K562 (cell line): ENCODE data around the gene SMIM45.

Experiments used
- ATAC-seq: fragments of 200-7000 bp; cut with Tn5 transposase; 3 replicates; pipeline ENCODE4 v1.9.1; 2020; ENCODE audit warnings: moderate library complexity
- BruUV-seq: library from RNA; stranded (reverse); fragments of 400-500 nt; replicated peaks from 2 replicates; lab custom pipeline; 2021; lab: Mats Ljungman, UMichigan
- CTCF ChIA-PET: fragments of 300-600 bp; formaldehyde crosslinking; extraction: SDS; loops from one replicate; lab custom pipeline; 2021; ENCODE audit warnings: low intra/inter-chr PET ratio; lab: Yijun Ruan, JAX
- POLR2A ChIA-PET: fragments of 300-600, 350-650 bp; sonication (Branson Sonifier 250); formaldehyde crosslinking; extraction: SDS; loops from one replicate; lab custom pipeline; 2021; ENCODE audit warnings: antibody characterized with exemption, inconsistent platforms; lab: Yijun Ruan, JAX
- DNase-seq, 4 experiments: peaks; one replicate each; pipeline versions ENCODE4 v3.0.0 to v3.0.0-alpha.2; 2011 to 2018; ENCODE audit warnings: low spot score in 3 of 4, mixed read lengths in 3 of 4; ENCODE audit errors: extremely low read depth in 1 of 4
- FAIRE-seq: peaks from 2 replicates; lab custom pipeline; 2011; peaks lifted over from hg19 to GRCh38; lab: Jason Lieb, UNC
- H2AFZ ChIP-seq: 2 replicates; pipeline ENCODE4 v1.6.0; 2011; ENCODE audit warnings: low read depth, low read length, control low read depth, inconsistent platforms
- H3K27ac ChIP-seq: fragments of 200-600 bp; 3 replicates; pipeline ENCODE4 v1.8.0; 2011; ENCODE audit warnings: low read depth, mild to moderate bottlenecking, control low read depth, inconsistent platforms, low read length, moderate library complexity, mixed read lengths; ENCODE audit errors: extremely low read depth
- H3K27me3 ChIP-seq, 2 experiments: fragments of 300-600 bp in 1 of 2; 2 replicates in 1 of 2; 3 replicates in 1 of 2; pipeline versions ENCODE4 v1.6.0 to v1.8.0; 2011; ENCODE audit warnings: inconsistent platforms in 2 of 2, low read length in 2 of 2, mild to moderate bottlenecking in 1 of 2, mixed read lengths in 1 of 2, moderate library complexity in 1 of 2; ENCODE audit not compliant: control insufficient read depth in 2 of 2, insufficient read depth in 2 of 2
- H3K36me3 ChIP-seq: fragments of 300-600 bp; 3 replicates; pipeline ENCODE4 v1.8.0; 2011; ENCODE audit warnings: mild to moderate bottlenecking, low read length, inconsistent platforms; ENCODE audit not compliant: control insufficient read depth, insufficient read depth
- H3K4me1 ChIP-seq, 2 experiments: fragments of 200-600 bp in 1 of 2; replicated peaks in 1 of 2; 2 replicates in 1 of 2; 3 replicates in 1 of 2; pipeline versions ENCODE4 v1.5.1 to v1.8.0; 2011; ENCODE audit warnings: inconsistent platforms in 2 of 2, low read length in 2 of 2, mild to moderate bottlenecking in 1 of 2, mixed read lengths in 1 of 2, moderate library complexity in 1 of 2; ENCODE audit not compliant: control insufficient read depth in 2 of 2, insufficient read depth in 2 of 2
- H3K4me2 ChIP-seq: 2 replicates; pipeline ENCODE4 v1.6.1; 2011; ENCODE audit warnings: low read length, control low read depth, inconsistent platforms, mixed read lengths; ENCODE audit not compliant: insufficient read depth
- H3K4me3 ChIP-seq: fragments of 200-600 bp; sonication (generic), shearing (Covaris generic); 2 replicates; pipeline ENCODE4 v1.5.1; 2016; ENCODE audit warnings: control low read depth, inconsistent platforms
- H3K79me2 ChIP-seq: fragments of 200-600 bp; 3 replicates; pipeline ENCODE4 v1.8.0; 2011; ENCODE audit warnings: low read length, inconsistent platforms; ENCODE audit not compliant: control insufficient read depth, insufficient read depth
- H3K9ac ChIP-seq, 2 experiments: 2 replicates each; pipeline versions ENCODE4 v1.6.0 to v1.6.1; 2011; ENCODE audit warnings: low read depth in 2 of 2, low read length in 2 of 2, control low read depth in 1 of 2, inconsistent platforms in 1 of 2, mild to moderate bottlenecking in 1 of 2, mixed read lengths in 1 of 2; ENCODE audit not compliant: insufficient read depth in 1 of 2
- H3K9me1 ChIP-seq: one replicate; pipeline ENCODE4 v1.6.0; 2011; ENCODE audit warnings: inconsistent platforms, mild to moderate bottlenecking, low read length, moderate library complexity; ENCODE audit not compliant: control insufficient read depth, insufficient read depth
- H3K9me3 ChIP-seq: replicated peaks from 2 replicates; pipeline ENCODE4 v1.5.1; 2011; ENCODE audit warnings: low read depth, low read length, inconsistent platforms; ENCODE audit not compliant: control insufficient read depth, insufficient read depth
- H4K20me1 ChIP-seq: replicated peaks from 2 replicates; pipeline ENCODE4 v1.6.1; 2011; ENCODE audit warnings: low read length, inconsistent platforms, mixed read lengths; ENCODE audit not compliant: control insufficient read depth, insufficient read depth
- CAMTA2 ChIP-seq: fragments of 250-450 bp; sonication (Bioruptor Pico); conservative IDR thresholded peaks from 2 replicates; pipeline ENCODE4 v1.5.1; 2022
- HMG20A ChIP-seq: fragments of 450-650 bp; formaldehyde crosslinking; conservative IDR thresholded peaks from 2 replicates; pipeline ENCODE4 v1.4.0; 2020; ENCODE audit warnings: mild to moderate bottlenecking, mixed read lengths
- KLF16 ChIP-seq: IDR thresholded peaks from 2 replicates; pipeline ENCODE4 v1.6.1; 2016; ENCODE audit warnings: antibody characterized with exemption
- MBD2 ChIP-seq: sonication (generic); IDR thresholded peaks from 2 replicates; pipeline ENCODE4 v1.6.1; 2016; ENCODE audit warnings: low read depth, borderline replicate concordance
- NR4A1 ChIP-seq, 2 experiments: fragments of 250-450 bp in 1 of 2; fragments of 450-650 bp in 1 of 2; sonication (Bioruptor Pico) in 1 of 2; IDR thresholded peaks; 2 replicates each; pipeline versions ENCODE4 v1.4.0 to v1.6.1; 2016 to 2020; ENCODE audit warnings: mild to moderate bottlenecking in 2 of 2, missing compliant biosample characterization in 1 of 2, missing genetic modification characterization in 1 of 2, moderate library complexity in 1 of 2
- PHB2 ChIP-seq: fragments of 450-650 bp; IDR thresholded peaks from 2 replicates; pipeline ENCODE4 v1.6.1; 2017; ENCODE audit warnings: low read depth
- SAFB ChIP-seq: fragments of 200-400 bp; formaldehyde crosslinking; IDR thresholded peaks from 2 replicates; pipeline ENCODE4 v1.6.1; 2017; ENCODE audit warnings: low read depth, low read length, borderline replicate concordance
- STAG1 ChIP-seq: sonication (generic); formaldehyde crosslinking; IDR thresholded peaks from 2 replicates; pipeline ENCODE4 v1.5.0; 2020; ENCODE audit warnings: missing genetic modification reagents, borderline replicate concordance
- TCF3 ChIP-seq: sonication (generic); formaldehyde crosslinking; IDR thresholded peaks from 2 replicates; pipeline ENCODE4 v1.4.0; 2020; ENCODE audit warnings: mild to moderate bottlenecking, missing genetic modification reagents
- ZNF224 ChIP-seq: sonication (generic); formaldehyde crosslinking; IDR thresholded peaks from 2 replicates; pipeline ENCODE4 v1.8.0; 2022; ENCODE audit warnings: mild to moderate bottlenecking, missing genetic modification reagents
- ZNF324 ChIP-seq: fragments of 250-450 bp; sonication (Bioruptor Pico); IDR thresholded peaks from 2 replicates; pipeline ENCODE4 v1.4.0; 2020; ENCODE audit warnings: mild to moderate bottlenecking
- ZNF561 ChIP-seq: fragments of 450-650 bp; formaldehyde crosslinking; conservative IDR thresholded peaks from 2 replicates; pipeline ENCODE4 v1.4.0; 2020; ENCODE audit warnings: mild to moderate bottlenecking, moderate library complexity
- ZNF785 ChIP-seq: fragments of 250-450 bp; sonication (Bioruptor Pico); IDR thresholded peaks from 2 replicates; pipeline ENCODE4 v1.4.0; 2020; ENCODE audit warnings: mild to moderate bottlenecking
- WGBS: fragments of 100-300 bp; shearing (Covaris generic); methylation state at CpG from one replicate; pipeline ENCODE4 v1.1.6; 2016; ENCODE audit warnings: low coverage, mixed read lengths; ENCODE audit not compliant: insufficient coverage; ENCODE audit errors: missing lambda C conversion rate; 5-methylcytosine and 5-hydroxymethylcytosine counted together
- in situ Hi-C: fragments of 300-500 bp; cut with MboI; formaldehyde crosslinking; loops from 4 replicates; pipeline ENCODE4 v1.15.0; 2018; ENCODE audit warnings: inconsistent platforms, mixed read lengths
- intact Hi-C: fragments of 100-400 bp; cut with micrococcal nuclease; formaldehyde crosslinking; loops from 2 replicates; pipeline ENCODE4 v1.14.2; 2022

SMIM45 gene

GRCh38 chr22:41995211-41995610 lies 43.3 kb downstream of the SMIM45 start:
- no peak overlapping the region for H2AFZ ChIP-seq
- 0% methylated on average over 2 of the region's 3 CpGs for WGBS
- ChIA-PET POLR2A (interaction anchor here (0.6 kb wide), 1 partner anchor 36 kb away, joined by 3 read pairs; no protein-coding TSS in a partner anchor), CTCF (no interaction called here)
- H3K27ac ChIP-seq: no peak overlapping the region
- peaks cover 0 to 6% of the 10 kb centered on the region in 2 experiments; a peak in 1 of 5 replicates for H3K4me1 ChIP-seq
- no peaks in the 10 kb centered on the region for H3K9me1 ChIP-seq
- FAIRE-seq (no peak), DNase-seq (no peak), ATAC-seq (no peak)
- in situ Hi-C loops: no loop called here
- TF ChIP-seq TCF3: no peak
- TF ChIP-seq HMG20A (CRISPR knock-in tag): no peak
- no peak for TF ChIP-seq CAMTA2
- no peak for TF ChIP-seq ZNF224 (CRISPR knock-in tag)
- H3K27me3 ChIP-seq: peaks cover 11 to 47% of the 10 kb centered on the region in 2 experiments; a peak in 4 of 5 replicates
- no peak overlapping the region for H3K4me3 ChIP-seq
- H3K4me2 ChIP-seq: no peak overlapping the region
- intact Hi-C loops: no loop called here
- no peaks in the 10 kb centered on the region for H3K79me2 ChIP-seq
- no peaks in the 10 kb centered on the region for H3K9me3 ChIP-seq
- no peaks in the 10 kb centered on the region for H4K20me1 ChIP-seq
- H3K9ac ChIP-seq: no peak overlapping the region
- no peaks in the 10 kb centered on the region for H3K36me3 ChIP-seq
- no TSS peak for BruUV-seq

GRCh38 chr22:41996826-41997225 lies 44.9 kb downstream of the SMIM45 start:
- ATAC-seq: no peak
- Histone ChIP-seq H3K79me2 (no peaks in the 10 kb centered on the region), H3K36me3 (no peaks in the 10 kb centered on the region), H3K27me3 (peaks cover 10 to 46% of the 10 kb centered on the region in 2 experiments; a peak in 4 of 5 replicates), H3K9me3 (no peaks in the 10 kb centered on the region), H3K4me2 (no peak overlapping the region), H4K20me1 (no peaks in the 10 kb centered on the region), H3K4me1 (peaks cover 0 to 6% of the 10 kb centered on the region in 2 experiments; a peak in 2 of 5 replicates), H3K27ac (no peak overlapping the region), H3K9ac (no peak overlapping the region), H3K9me1 (no peaks in the 10 kb centered on the region), H3K4me3 (no peak overlapping the region), H2AFZ (no peak overlapping the region)
- no peak for FAIRE-seq
- in situ Hi-C loops (no loop called here), intact Hi-C loops (no loop called here)
- WGBS: 3% methylated on average over 4 of the region's 5 CpGs
- CTCF ChIA-PET: no interaction called here
- BruUV-seq: no TSS peak
- POLR2A ChIA-PET: no interaction called here
- no peak for DNase-seq
- TF ChIP-seq MBD2 (no peak), NR4A1 (CRISPR knock-in tag; IDR thresholded peaks at IDR 0.05) (no peak), NR4A1 (tag; IDR thresholded peaks at IDR 0.05) (no peak), ZNF561 (no peak), SAFB (no peak), STAG1 (CRISPR knock-in tag) (no peak), KLF16 (no peak), PHB2 (no peak), ZNF324 (CRISPR knock-in tag) (no peak), ZNF785 (CRISPR knock-in tag) (no peak)
